Astrocyte (in vitro differentiated cells and primary cell): ENCODE results near the gene MPRIP. TPM values are rescaled to one million over a fixed set of nuclear protein-coding genes. Genes with fewer than 3 reads are reported as not detected.
A peak's percentile ranks its signal among the peaks of the same experiment; 100 is the strongest.

Source experiments
- DNase-seq: peaks from one replicate; pipeline ENCODE4 v3.0.0-alpha.2; 2010; ENCODE audit warnings: low read depth
- FAIRE-seq: peaks from 2 replicates; lab custom pipeline; 2011; peaks lifted over from hg19 to GRCh38; lab: Jason Lieb, UNC
- H2AFZ ChIP-seq: 2 replicates; pipeline ENCODE4 v1.6.0; 2012; ENCODE audit warnings: low read depth, low read length, inconsistent platforms
- H3K27ac ChIP-seq: 2 replicates; pipeline ENCODE4 v1.5.1; 2011; ENCODE audit warnings: low read depth, low read length, inconsistent platforms
- H3K27me3 ChIP-seq: 2 replicates; pipeline ENCODE4 v1.6.0; 2011; ENCODE audit warnings: low read length, inconsistent platforms; ENCODE audit not compliant: insufficient read depth
- H3K36me3 ChIP-seq: 2 replicates; pipeline ENCODE4 v1.5.1; 2011; ENCODE audit warnings: low read length, inconsistent platforms; ENCODE audit not compliant: insufficient read depth
- H3K4me1 ChIP-seq: 2 replicates; pipeline ENCODE4 v1.5.1; 2011; ENCODE audit warnings: low read length, inconsistent platforms; ENCODE audit not compliant: insufficient read depth
- H3K4me2 ChIP-seq: 2 replicates; pipeline ENCODE4 v1.6.0; 2012; ENCODE audit warnings: low read length, inconsistent platforms
- H3K4me3 ChIP-seq: 2 replicates; pipeline ENCODE4 v1.5.1; 2011; ENCODE audit warnings: low read depth, mild to moderate bottlenecking, low read length, inconsistent platforms; ENCODE audit not compliant: insufficient read depth
- H3K79me2 ChIP-seq: 2 replicates; pipeline ENCODE4 v1.6.0; 2012; ENCODE audit warnings: mild to moderate bottlenecking, low read length, inconsistent platforms; ENCODE audit not compliant: insufficient read depth
- H3K9ac ChIP-seq: 2 replicates; pipeline ENCODE4 v1.6.0; 2012; ENCODE audit warnings: mild to moderate bottlenecking, low read length, inconsistent platforms
- H3K9me3 ChIP-seq: 2 replicates; pipeline ENCODE4 v1.5.1; 2012; ENCODE audit warnings: low read depth, mild to moderate bottlenecking, low read length, inconsistent platforms; ENCODE audit not compliant: insufficient read depth
- H4K20me1 ChIP-seq: 2 replicates; pipeline ENCODE4 v1.6.0; 2012; ENCODE audit warnings: low read length, inconsistent platforms; ENCODE audit not compliant: insufficient read depth
- H3K27ac Mint-ChIP-seq: one replicate; pipeline ENCODE4 v1.8.0; 2021; ENCODE audit warnings: mild to moderate bottlenecking, mixed read lengths; ENCODE audit not compliant: unreplicated experiment
- H3K27me3 Mint-ChIP-seq: one replicate; pipeline ENCODE4 v1.8.0; 2021; ENCODE audit warnings: low read depth, mixed read lengths; ENCODE audit not compliant: unreplicated experiment
- H3K36me3 Mint-ChIP-seq: one replicate; pipeline ENCODE4 v1.8.0; 2021; ENCODE audit warnings: low read depth, mixed read lengths; ENCODE audit not compliant: unreplicated experiment
- H3K4me1 Mint-ChIP-seq: one replicate; pipeline ENCODE4 v1.8.0; 2021; ENCODE audit warnings: low read depth, mixed read lengths; ENCODE audit not compliant: unreplicated experiment
- H3K4me3 Mint-ChIP-seq: one replicate; pipeline ENCODE4 v1.8.0; 2021; ENCODE audit warnings: mild to moderate bottlenecking, moderate library complexity, mixed read lengths; ENCODE audit not compliant: unreplicated experiment
- H3K9me3 Mint-ChIP-seq: one replicate; pipeline ENCODE4 v1.8.0; 2021; ENCODE audit warnings: mild to moderate bottlenecking, mixed read lengths; ENCODE audit not compliant: unreplicated experiment
- CTCF ChIP-seq: IDR thresholded peaks from 2 replicates; pipeline ENCODE4 v1.5.1; 2011; ENCODE audit warnings: low read depth, mild to moderate bottlenecking, inconsistent platforms, low read length, moderate library complexity; ENCODE audit not compliant: insufficient read depth
- EZH2 ChIP-seq: IDR thresholded peaks from 2 replicates; pipeline ENCODE4 v1.6.1; 2012; ENCODE audit warnings: mild to moderate bottlenecking, low read length, inconsistent platforms; ENCODE audit not compliant: insufficient read depth
- total RNA-seq: library from RNA; stranded (reverse); gene quantifications from 2 replicates; pipeline ENCODE4 v1.2.1, GENCODE V29; 2021

MPRIP gene
- total RNA-seq, 1 donor from 2014 or later, result 176 TPM

DNA sequence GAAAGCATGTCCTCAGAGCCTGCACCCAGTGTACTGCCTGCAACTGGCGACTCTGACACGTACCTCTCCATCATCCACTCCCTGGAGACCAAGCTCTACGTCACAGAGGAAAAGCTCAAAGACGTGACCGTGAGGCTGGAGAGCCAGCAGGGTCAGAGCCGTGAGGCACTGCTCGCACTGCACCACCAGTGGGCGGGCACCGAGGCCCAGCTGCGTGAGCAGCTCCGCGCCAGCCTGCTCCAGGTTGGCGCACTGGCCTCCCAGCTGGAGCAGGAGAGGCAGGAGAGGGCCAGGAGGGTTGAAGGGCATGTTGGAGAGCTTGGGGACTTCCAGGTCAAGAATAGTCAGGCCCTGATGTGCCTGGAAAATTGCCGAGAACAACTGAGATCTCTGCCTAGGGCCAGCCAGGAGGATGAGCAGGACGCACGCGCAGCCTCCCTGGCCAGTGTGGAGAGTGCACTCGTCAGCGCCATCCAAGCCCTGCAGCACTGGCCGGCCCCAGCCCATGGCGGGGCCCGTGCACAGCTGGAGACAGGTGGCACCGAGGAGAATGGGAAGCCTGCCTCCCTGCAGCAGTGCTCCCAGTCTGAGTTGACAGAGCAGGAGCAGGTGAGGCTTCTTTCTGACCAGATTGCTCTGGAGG lies 123.5 kb downstream of the MPRIP start:
- DNase-seq (no peak), FAIRE-seq (no peak)
- Mint-ChIP-seq H3K9me3 (no peaks in the 10 kb centered on the region), H3K4me1 (no peaks in the 10 kb centered on the region), H3K36me3 (peaks cover 25% of the 10 kb centered on the region), H3K27ac (no peak overlapping the region), H3K4me3 (no peak overlapping the region), H3K27me3 (no peaks in the 10 kb centered on the region)
- Histone ChIP-seq H3K9me3 (no peaks in the 10 kb centered on the region), H3K27ac (no peak overlapping the region), H3K9ac (no peak overlapping the region), H4K20me1 (peaks cover 67% of the 10 kb centered on the region), H3K4me2 (no peak overlapping the region), H3K36me3 (peaks cover 54% of the 10 kb centered on the region), H3K4me1 (no peaks in the 10 kb centered on the region), H2AFZ (no peak overlapping the region), H3K27me3 (no peaks in the 10 kb centered on the region), H3K4me3 (no peak overlapping the region), H3K79me2 (peaks cover 12% of the 10 kb centered on the region)
- TF ChIP-seq EZH2, result no peak
- TF ChIP-seq CTCF, result no peak

- peak overlapping the region; percentile 58 for H3K27ac Mint-ChIP-seq
- H3K9me3 ChIP-seq, result no peaks in the 10 kb centered on the region
- no peak overlapping the region for H2AFZ ChIP-seq
- no peak overlapping the region for H3K4me3 Mint-ChIP-seq
- H3K27me3 Mint-ChIP-seq, result no peaks in the 10 kb centered on the region
- no peaks in the 10 kb centered on the region for H3K9me3 Mint-ChIP-seq
- H3K4me1 ChIP-seq, result no peaks in the 10 kb centered on the region
- H3K4me3 ChIP-seq, result no peak overlapping the region
- no peak for DNase-seq
- H3K79me2 ChIP-seq, result peaks cover 10% of the 10 kb centered on the region
- FAIRE-seq, result no peak
- peaks cover 63% of the 10 kb centered on the region for H4K20me1 ChIP-seq
- no peaks in the 10 kb centered on the region for H3K4me1 Mint-ChIP-seq
- peaks cover 52% of the 10 kb centered on the region for H3K36me3 ChIP-seq
- no peak overlapping the region for H3K9ac ChIP-seq
- H3K36me3 Mint-ChIP-seq, result peaks cover 26% of the 10 kb centered on the region
- TF ChIP-seq CTCF (no peak), EZH2 (no peak)
- H3K4me2 ChIP-seq, result no peak overlapping the region
- H3K27me3 ChIP-seq, result no peaks in the 10 kb centered on the region
- H3K27ac ChIP-seq, result no peak overlapping the region
Measured at GRCh38 chr17:17166446-17166845, 124.2 kb downstream of the MPRIP start.

DNA sequence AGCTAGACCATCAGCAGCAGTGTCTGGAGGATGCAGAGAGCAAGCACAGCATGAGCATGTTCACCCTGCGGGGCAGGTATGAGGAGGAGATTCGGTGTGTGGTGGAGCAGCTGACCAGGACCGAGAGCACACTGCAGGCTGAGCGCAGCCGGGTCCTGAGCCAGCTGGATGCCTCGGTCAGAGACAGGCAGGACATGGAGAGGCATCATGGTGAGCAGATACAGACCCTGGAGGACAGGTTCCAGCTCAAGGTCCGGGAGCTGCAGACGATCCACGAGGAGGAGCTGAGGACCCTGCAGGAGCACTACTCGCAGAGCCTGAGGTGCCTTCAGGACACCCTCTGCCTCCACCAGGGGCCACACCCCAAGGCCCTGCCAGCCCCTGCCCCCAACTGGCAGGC lies 125.1 kb downstream of the MPRIP start:
- no peaks in the 10 kb centered on the region for H3K27me3 ChIP-seq
- no peaks in the 10 kb centered on the region for H3K4me1 ChIP-seq
- Mint-ChIP-seq H3K4me3 (no peak overlapping the region), H3K4me1 (no peaks in the 10 kb centered on the region), H3K27ac (no peak overlapping the region), H3K36me3 (peaks cover 27% of the 10 kb centered on the region), H3K27me3 (no peaks in the 10 kb centered on the region), H3K9me3 (no peaks in the 10 kb centered on the region)
- H3K9ac ChIP-seq, result no peak overlapping the region
- TF ChIP-seq EZH2 (no peak), CTCF (no peak)
- DNase-seq (no peak), FAIRE-seq (no peak)
- H3K9me3 ChIP-seq, result no peaks in the 10 kb centered on the region
- no peak overlapping the region for H3K4me2 ChIP-seq
- H3K36me3 ChIP-seq, result peaks cover 46% of the 10 kb centered on the region
- no peak overlapping the region for H2AFZ ChIP-seq
- H4K20me1 ChIP-seq, result peaks cover 58% of the 10 kb centered on the region
- H3K79me2 ChIP-seq, result peaks cover 7% of the 10 kb centered on the region
- H3K4me3 ChIP-seq, result no peak overlapping the region
- H3K27ac ChIP-seq, result no peak overlapping the region
